ENCODE results near the gene BCAS3.
"Not testable (repeated sequence)": the region's sequence is repeated elsewhere in the genome, so short reads cannot be mapped to it uniquely, and the experiment has no call there.

BCAS3 gene

DNA sequence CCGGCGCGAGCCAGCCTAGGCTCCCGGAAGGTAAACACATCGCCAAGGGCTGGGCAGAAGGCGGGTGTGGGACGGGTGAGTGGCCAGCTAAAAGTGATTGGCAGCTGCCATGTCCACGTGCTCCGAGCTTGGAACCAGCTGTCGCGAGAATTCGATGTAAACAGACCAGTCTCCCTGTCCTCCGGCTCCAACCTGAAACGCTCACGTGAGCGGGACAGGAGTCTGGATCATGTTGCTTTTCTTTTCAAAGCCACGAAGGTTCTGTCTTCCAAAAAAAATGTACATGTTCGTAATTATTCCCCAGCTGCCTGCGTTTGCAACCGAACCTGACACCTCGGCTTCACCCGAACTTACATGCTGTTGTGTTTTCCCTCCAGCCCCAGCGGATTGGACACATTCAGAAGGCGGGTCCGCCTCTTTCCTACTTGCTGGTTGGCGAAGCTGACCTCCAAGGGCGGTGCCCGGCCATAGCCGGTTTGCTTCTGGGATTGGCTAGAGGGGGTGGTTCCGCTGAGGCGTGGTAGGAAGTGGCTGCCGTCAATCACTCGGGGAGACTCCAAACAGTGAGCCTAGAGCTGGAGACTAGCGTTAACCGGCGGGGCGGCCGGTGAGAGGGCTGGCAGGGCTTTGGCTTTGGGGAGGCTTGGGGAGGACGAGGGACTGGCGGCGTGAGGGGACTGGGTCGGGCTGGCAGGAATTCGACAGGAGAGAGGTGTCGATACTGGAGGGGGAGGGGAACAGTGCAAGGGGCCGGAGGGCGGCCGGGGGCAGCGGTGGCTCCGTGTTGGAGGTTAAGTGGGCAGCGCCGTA, at the start of gene BCAS3:
BCAS3 (plus strand) TSS at position 544 of the 810 bp plus-strand sequence.
- peak; percentile 94 for DNase-seq (ENCODE audit: low read depth)

DNA sequence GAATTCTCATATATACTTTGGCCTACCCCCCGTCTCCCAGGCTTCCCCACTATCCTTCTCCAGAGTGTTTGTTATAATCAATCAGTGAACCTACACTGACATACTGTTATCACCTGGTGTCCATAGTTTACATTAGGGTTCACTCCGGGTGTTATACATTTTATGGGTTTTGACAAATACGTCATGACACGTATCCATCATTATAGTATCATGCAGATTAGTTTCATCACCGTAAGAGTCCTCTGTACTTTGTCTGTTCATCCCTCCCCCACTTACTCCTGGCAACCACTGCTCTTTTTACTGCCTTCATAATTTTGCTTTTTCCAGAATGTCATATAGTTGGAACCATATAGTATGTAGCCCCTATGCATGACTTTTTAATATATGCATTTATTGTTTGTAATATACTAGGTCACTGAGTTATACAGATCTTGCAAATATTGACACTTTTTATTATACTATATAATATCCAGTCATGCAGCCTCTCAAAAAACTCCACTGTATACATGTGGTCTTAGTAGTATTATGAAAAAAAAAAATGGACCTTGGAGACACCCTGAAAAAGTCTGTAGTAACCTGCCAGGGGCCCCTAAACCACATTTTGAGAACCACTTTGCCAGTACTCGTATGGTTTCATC, 49.3 kb upstream of the BCAS3 start:
- DNase-seq (ENCODE audit: low read depth): no peak

DNA sequence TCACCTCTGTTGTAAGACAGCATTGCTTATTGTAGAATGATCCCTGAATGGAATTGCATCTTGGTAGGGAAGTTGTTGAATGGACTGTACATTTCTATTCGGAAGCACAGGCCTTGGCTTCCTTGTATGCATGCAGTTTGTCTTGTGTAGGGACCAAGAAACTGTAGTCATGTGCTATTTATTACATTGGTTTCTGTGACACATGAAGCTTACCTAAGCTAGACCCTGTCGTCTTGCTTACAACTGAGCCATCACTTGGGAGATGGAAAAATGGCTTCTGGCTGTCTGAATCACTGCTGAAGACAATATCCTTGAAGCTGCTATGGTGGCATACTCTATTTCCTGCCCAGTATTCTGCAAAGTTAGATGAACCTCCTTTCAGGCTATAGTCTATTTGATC, 48.5 kb upstream of the BCAS3 start:
- no peak for DNase-seq (ENCODE audit: low read depth)

DNA sequence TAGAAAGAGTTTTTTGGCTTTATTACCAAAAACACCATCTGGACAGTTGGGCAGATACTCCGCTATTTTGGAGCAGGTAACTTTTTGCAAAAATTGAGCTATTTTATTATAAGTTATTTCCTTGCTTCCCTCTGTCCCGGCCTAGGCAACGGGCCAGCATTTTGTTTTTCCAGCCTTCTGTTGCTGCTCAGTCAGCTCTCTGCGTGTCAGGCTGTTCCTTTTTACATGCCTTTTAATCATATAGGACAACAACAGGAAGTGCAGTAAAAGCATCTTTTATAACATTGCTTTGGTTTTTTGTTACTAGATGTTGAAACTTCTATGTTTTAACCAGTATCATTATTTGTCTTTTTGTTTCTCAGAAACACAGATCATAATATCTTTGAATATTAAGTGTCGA, 47.3 kb upstream of the BCAS3 start:
- DNase-seq (ENCODE audit: low read depth): no peak

DNA sequence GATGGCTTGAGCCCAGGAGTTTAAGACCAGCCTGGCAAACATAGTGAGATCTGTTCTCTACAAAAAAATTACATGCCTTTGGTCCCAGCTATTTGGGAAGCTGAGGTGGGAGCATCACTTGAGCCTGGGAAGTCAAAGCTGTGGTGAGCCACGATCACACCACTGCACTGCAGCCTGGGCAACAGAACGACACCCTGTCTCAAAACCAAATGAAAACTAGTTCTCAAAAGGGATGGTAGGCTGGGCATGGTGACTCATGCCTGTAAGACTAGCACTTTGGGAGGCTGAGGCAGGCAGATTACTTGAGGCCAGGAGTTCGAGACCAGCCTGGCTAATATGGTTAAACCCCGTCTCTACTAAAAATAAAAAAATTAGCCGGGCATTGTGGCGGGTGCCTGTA, 46.5 kb upstream of the BCAS3 start:
- no peak for DNase-seq (ENCODE audit: low read depth)

DNA sequence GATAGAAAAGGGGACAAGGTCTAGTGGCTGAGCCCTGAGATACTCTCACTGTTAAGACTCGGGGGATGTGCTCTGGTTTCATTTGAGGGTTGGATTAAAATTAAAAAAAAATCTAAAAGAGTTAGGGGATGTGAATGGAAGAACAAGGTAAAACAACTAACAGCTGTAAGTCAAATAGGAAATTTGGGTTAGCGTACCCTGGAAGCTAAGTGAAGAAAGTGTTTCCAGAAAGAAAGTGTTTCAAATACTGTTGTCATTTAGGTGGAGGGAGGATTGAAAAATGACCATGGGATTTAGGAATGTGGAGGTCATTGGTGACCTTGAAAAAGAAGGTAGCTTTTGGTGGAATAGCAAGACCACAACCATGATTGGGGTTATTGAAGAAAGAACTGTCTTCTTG, 40.0 kb upstream of the BCAS3 start:
- DNase-seq (ENCODE audit: low read depth): no peak

DNA sequence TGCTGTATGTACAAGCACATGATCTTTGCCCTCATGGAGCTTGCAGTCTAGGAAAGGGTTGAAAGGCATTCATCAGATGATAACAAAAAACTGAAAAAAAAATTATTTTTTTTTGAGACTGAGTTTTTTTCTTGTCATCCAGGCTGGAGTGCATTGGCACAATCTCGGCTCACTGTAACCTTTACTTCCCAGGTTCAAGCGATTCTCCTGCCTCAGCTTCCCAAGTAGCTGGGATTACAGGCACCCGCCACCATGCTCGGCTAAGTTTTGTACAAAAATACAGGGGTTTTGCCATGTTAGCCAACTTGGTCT, 38.7 kb upstream of the BCAS3 start:
- DNase-seq (ENCODE audit: low read depth): no peak

DNA sequence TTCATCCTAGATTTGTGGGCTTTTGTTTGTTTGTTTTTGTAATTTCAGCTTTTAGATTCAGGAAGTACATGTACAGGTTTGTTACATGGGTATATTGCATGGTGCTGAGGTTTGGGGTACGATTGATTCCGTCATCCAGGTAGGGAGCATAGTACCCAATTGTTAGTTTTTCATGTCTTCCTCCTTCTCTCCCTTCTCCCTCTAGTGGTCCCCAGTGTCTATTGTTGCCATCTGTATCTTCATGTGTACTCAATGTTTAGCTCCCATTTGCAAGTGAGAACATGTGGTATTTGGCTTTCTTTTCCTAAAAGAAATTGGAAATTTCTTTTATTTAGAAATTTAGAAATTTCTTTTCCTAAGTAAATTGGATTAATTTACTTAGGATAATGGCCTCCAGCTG, 37.1 kb upstream of the BCAS3 start:
- DNase-seq (ENCODE audit: low read depth): no peak

DNA sequence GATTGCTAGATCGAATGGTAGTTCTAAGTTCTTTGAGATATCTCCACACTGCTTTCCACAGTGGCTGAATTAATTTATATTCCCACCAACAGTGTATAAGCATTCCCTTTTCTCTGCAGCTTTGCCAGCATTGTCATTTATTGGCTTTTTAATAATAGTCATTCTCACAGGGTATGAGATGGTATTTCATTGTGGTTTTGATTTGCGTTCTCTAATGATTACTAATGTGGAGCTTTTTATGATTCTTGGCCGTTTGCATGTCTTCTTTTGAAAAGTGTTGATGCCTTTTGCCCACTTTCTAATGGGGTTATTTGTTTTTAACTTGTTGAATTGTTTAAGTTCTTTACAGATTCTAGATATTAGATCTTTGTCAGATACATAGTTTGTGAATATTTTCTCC, 36.5 kb upstream of the BCAS3 start:
- DNase-seq (ENCODE audit: low read depth): no peak

DNA sequence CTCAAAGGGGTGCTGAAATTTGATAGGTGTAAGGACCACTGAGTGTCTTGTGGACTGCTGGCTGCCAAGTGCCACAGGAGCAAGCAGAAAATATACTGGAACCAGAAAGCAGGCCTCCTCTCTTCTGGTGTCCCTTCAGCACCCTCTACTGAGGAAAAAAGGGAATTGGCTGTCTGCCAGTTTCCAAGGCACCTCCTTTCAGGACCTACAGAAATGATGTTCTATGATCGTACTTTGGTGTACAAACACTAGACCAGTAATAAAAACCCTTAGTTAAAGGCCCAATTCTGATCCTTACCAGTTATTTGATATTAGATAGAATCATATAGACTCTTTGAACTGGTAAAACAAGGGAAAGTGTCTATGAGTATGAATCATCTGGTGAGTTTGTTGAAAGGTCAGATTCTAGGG, 35.8 kb upstream of the BCAS3 start:
- no peak for DNase-seq (ENCODE audit: low read depth)

DNA sequence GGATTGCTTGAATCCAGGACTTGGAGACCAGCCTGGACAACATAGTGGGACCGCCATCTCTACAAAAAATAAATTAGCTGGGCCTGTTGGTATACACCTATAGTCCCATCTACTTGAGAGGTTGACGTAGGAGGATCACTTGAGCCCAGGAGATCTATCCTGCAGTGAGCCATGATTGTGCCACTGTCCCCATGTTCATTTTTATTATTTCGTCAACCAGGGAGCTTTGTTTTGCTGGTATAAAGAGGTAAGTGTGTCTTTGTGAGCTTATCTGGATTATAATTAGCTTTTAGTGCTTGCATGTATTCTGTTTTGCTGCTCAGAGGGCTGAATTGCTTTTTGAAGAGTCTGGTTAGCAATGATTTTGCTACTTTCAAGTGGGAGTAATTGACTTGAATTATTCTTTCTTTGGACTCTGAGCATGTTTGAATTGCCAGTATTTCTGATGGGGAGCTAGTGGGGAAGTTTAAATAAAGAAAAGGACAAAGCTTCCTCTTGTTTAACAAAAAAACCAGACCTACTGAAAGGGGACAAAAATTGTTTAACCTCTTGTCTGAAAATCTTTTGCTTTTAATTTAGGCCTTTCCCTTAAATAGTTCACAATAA, 31.6 kb upstream of the BCAS3 start:
- DNase-seq (ENCODE audit: low read depth): no peak

DNA sequence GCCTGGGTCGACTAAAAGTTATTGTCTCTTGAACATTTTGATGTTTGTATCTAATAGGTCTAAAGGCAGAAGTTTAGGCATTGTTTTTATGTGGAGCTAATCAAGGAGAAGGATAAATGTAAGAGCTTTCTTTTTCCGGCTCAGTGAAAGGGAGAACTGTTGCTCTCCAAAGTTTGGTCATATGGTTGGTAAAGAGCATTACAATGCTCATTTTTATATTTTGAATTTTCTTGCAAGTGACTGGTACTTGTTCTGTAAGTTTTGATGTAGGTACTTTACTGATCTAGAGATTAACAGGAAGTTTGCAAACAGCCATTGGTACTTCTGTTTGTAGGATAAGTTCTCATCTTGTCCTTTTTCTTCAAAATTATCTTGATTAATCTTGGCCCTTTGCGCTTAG, 30.9 kb upstream of the BCAS3 start:
- no peak for DNase-seq (ENCODE audit: low read depth)

DNA sequence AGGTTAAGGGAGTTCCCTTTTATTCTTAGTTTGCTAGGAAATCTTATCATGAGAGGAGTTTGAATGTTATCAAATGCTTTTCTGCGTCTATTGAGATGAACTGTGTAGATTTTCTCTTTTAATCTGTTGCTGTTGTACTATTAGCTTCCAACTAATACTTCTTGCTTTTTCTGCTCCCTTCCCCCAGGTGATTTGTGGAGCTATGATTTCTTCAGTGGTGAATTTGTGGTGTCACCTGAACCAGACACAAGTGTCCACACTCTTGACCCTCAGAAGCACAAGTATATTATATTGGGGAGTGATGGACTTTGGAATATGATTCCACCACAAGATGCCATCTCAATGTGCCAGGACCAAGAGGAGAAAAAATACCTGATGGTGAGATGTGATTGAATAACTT, 29.9 kb upstream of the BCAS3 start:
- DNase-seq (ENCODE audit: low read depth): no peak

DNA sequence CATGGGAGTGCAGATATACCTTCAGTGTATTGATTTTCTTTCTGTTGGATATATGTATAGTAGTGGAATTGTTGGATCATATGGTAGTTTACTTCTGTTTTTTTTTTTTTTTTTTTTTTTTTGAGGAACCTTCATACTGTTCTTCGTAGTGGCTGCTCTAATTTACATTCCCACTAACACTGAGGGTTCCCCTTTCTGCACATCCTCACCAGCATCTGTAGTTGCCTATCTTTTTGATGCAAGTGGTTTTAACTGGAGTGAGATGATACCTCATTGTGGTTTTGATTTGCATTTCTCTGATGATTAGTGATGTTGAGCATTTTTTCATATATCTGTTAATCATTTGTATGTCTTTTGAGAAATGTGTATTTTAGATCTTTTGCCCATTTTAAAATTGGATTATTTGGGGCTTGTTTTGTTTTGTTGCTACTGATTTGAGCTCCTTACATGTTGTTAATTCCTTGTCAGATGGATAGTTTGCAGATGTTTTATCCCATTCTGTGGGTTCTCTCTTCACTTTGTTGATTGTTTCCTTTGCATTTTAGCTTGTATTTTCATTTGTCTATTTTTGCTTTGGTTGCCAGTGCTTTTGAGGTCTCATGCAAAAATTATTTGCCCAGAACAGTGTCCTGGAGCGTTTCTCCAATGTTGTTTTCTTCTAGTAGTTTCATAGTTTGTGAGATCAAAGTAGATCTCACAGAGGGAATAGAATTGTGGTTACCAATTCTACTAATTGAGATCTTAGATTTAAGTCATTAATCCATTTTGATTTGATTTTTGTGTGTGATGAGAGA, 25.0 kb upstream of the BCAS3 start:
- no peak for DNase-seq (ENCODE audit: low read depth)

DNA sequence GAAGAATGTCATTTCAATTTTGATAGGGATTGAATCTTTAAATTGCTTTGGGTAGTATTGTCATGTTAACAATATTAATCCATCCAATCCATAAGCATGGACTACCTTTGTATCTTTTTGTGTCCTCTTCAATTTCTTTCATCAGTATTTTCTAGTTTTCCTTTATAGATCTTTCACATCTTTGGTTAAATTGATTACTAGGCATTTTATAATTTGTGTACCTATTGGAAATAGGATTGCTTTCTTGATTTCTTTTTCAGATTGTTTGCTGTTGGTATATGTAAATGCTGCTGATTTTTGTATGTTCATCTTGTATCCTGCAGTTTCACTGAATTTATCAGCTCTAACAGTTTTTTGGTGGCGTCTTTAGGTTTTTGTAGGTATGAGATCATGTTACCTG, 24.1 kb upstream of the BCAS3 start:
- DNase-seq (ENCODE audit: low read depth): no peak

DNA sequence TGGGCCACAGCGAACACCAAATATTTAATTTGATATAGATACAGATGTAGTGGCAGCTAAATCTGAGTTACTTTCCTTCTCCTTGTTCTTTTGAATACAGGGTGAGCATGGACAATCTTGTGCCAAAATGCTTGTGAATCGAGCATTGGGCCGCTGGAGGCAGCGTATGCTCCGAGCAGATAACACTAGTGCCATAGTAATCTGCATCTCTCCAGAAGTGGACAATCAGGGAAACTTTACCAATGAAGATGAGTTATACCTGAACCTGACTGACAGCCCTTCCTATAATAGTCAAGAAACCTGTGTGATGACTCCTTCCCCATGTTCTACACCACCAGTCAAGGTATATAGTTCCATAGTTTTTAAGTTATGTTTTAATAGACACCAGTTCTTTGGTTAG, 21.2 kb upstream of the BCAS3 start:
- DNase-seq (ENCODE audit: low read depth): no peak

DNA sequence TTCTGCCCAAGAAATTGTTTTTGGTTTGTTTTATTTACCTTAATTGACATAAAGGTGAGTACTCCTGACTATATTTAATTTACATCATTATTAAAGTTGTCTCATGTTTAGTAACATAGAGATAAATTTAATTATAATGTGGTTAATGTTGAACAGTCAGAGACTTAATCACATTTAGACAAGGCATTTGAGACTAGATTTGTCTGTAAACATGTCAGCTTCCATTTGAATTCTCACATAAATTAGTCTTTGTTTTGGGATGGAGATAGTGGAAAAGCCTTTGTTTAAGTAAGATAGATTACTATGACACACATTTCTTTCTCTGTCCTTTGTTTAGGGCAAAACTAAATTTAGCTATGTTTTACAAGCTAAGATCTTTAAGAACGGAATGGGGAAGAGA, 18.5 kb upstream of the BCAS3 start:
- DNase-seq (ENCODE audit: low read depth): no peak

DNA sequence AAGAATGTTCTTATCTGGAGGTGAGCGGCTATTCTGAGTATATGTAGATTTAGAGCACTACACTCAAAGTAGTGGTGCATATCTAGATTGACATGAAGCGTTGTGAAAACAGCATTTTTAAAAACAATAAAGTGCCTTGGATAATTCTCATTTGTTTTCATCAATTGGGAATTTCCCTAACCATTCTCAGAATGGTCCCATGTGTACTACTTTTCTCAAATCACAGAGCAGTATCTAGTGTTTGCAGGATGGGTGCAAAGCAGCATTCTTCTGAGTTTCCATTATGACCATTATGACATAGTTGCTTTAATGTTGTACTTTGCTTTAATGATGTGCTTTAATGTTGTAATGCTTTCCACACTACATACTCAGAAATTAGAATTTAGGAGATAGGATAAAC, 16.2 kb upstream of the BCAS3 start:
- DNase-seq (ENCODE audit: low read depth): no peak

DNA sequence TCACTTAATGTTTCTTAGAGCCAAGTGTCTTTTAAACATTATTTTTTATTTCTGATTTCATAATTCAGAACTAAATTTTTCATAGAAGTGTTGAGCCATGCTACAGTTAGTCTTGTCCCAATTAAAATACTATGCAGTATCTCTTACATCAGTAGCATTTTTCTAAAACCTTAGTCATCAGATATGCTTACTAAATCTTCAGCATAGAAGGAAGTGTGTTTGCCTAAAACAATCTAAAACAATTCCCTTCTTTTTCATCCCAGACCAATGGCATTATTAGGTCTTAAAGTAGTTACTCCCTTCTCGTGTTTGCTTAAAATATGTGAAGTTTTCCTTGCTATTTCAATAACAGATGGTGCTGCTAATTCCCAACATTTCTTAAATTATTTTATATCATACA, 13.6 kb upstream of the BCAS3 start:
- no peak for DNase-seq (ENCODE audit: low read depth)

DNA sequence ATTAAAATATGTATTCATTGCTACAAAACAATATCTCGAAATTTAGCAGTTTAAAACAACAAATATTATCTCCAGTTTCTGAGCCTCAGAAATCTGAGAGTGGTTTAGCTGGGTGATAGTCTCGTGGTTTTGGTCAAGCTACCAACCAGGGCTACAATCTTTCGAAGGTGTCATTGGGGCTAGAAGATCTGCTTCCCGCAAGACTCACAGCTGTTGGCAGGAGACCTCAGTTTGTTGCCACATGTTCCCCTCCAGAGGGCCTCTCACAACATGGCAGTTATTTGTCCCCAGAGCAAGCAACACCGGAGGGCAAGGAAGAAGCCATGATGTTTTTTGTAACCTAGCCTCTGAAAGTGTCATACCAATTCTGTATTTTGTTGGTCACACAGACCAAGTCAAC, 12.0 kb upstream of the BCAS3 start:
- DNase-seq (ENCODE audit: low read depth): no peak

DNA sequence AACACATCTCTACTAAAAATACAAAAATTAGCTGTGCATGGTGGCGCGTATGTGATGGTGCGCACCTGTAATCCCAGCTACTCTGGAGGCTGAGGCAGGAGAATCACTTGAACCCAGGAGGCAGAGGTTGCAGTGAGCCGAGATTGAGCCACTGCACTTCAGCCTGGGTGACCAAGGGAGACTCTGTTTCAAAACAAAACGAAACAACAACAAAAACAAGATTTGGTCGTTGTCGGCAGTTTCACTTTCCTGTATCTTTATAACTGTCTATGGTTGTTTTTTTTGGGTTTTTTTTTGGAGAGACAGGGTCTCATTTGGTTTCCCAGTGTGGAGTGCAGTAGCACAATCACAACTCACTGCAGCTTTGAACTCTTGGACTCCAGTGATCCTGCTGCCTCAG, 8.9 kb upstream of the BCAS3 start:
- not testable (repeated sequence) for DNase-seq (ENCODE audit: low read depth)

DNA sequence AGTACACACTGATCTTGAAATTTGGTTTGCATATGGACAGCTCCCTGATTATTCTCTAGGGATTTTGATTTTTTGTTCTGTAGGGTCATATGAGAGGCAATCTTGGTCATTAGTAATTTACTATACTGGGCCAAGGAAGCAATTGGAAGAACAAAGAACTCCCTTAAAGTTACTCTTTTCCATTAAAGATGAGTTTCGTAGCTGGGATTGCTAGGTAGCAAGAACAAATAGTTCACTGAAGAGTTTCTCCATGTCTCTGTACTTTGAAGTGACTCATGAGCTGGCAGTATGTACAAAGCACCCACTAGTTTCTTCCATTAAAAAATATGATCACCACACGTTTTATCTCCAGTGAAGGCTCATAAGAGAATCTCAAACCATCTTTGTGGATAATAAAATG, 6.2 kb upstream of the BCAS3 start:
- DNase-seq (ENCODE audit: low read depth): no peak

DNA sequence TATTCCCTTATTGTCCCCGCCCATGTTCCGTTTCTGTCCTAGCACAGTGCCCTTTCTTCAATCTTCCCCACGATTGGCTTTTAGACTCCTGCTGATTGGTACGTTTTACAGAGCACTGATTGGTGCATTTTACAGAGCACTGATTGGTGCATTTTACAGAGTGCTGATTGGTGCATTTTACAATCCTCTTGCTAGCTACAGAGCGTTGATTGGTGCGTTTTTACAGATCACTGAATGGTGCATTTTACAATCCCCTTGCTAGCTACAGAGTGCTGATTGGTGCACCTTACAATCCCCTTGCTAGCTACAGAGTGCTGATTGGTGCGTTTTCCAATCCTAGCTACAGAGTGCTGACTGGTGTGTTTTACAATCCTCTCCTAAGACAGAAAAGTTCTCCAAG, 3.0 kb upstream of the BCAS3 start:
- DNase-seq (ENCODE audit: low read depth): not testable (repeated sequence)

All from activated T-helper 9 cell treated with anti-CD3 and anti-CD28 coated beads, Interleukin-2, amount 50 U/mL, for 16 hours (primary cell).